T-helper 2 cell treated with Interferon-gamma antibody and Interleukin-4, amounts not matched to agents 5 μg/mL and 100 μg/mL, for 36 hours (primary cell): ENCODE measurements around the gene PTPRF.

Source experiments
- DNase-seq: peaks from one replicate; pipeline ENCODE4 v3.0.0; 2021; ENCODE audit warnings: low spot score
- H3K27ac Mint-ChIP-seq: one replicate; pipeline ENCODE4 v1.8.0; 2021; ENCODE audit warnings: mild to moderate bottlenecking, mixed read lengths
- H3K27me3 Mint-ChIP-seq: one replicate; pipeline ENCODE4 v1.8.0; 2021; ENCODE audit warnings: low read depth, mixed read lengths
- H3K36me3 Mint-ChIP-seq: one replicate; pipeline ENCODE4 v1.8.0; 2021; ENCODE audit warnings: low read depth, mixed read lengths
- H3K4me1 Mint-ChIP-seq: one replicate; pipeline ENCODE4 v1.8.0; 2021; ENCODE audit warnings: low read depth, mixed read lengths
- H3K4me3 Mint-ChIP-seq: one replicate; pipeline ENCODE4 v1.8.0; 2022; ENCODE audit warnings: mild to moderate bottlenecking, moderate library complexity, mixed read lengths
- H3K9me3 Mint-ChIP-seq: one replicate; pipeline ENCODE4 v1.8.0; 2021; ENCODE audit warnings: mixed read lengths

PTPRF gene

DNA sequence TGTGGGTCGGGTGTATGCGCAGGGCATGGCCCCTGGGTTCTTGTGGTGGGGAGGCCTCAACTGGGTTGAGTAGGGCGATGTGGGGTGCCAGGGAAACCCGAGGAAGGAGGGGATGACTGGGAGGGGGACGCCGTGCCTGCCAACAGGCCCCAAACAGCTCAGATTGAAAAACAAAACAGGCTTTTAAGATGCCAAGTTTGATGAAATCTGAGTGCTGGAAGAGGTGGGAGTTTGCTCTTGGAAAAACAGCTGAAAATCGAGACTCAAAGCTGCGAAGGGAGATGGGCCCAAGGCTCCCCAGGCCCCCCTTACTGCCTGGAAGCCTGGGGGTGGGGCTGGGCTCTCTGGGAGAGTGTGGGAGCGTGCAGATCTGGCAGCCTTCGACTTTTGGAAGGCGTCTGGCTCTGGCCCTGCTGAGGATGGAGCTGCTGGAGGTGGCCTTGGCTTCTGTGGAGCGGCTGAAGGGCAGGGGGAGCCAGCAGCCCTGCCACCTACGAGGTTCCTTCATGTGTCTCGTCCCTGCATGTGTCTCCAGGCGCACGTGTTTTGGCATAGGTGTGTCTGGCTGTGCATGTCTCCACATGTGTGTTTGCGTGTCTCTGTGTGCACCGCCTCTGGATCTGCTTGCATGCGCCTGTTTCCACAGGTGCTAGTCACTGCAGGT is 33.3 kb downstream of the PTPRF start:
- Mint-ChIP-seq H3K4me1 (peaks cover 8% of the 10 kb centered on the region), H3K36me3 (no peaks in the 10 kb centered on the region), H3K4me3 (no peak overlapping the region), H3K9me3 (no peaks in the 10 kb centered on the region), H3K27me3 (peaks cover 3% of the 10 kb centered on the region), H3K27ac (no peak overlapping the region)
- no peak for DNase-seq

- Mint-ChIP-seq H3K27ac (no peak overlapping the region), H3K4me3 (peak overlapping the region; percentile 65), H3K27me3 (peaks cover 3% of the 10 kb centered on the region), H3K36me3 (no peaks in the 10 kb centered on the region), H3K4me1 (peaks cover 8% of the 10 kb centered on the region), H3K9me3 (no peaks in the 10 kb centered on the region)
- DNase-seq = no peak
Measured at GRCh38 chr1:43564551-43565348, 34.1 kb downstream of the PTPRF start.

DNA sequence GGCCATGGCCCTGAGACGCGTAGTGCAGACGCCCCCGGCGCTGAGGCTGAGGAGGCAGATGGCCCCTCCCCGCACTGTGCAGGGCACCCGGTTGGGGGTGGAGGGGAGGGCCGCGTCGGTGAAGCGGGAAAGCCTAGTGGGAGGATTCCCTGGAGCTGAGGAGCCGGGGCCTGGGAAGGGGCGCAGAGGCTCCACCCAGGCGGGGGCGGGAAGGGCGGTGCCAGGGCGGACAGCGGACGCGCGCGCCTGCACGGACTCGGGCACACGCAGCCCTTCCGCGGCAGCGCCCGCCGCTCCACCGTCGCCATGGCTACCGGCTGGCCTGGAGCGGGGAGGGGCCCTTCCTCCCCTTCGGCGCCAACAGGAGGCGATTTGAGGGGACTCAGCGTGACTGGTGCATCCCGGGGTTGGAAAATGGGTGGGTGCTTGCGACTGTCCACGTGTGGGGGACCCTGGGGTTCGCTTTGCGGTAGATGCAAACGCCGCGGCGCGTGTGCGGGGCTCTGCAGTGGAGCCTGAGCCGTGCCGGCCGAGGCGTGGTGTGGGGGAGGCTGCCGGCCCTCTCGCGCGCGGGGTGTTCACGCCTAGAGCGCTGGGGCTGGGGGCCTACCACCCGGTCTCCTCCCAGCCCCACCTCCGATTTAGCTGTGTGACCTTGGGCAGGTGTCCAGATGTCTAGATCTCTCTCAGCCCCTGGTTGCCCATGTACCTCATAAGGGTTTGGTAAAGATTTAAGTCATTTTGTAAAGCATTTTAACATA is 35.1 kb downstream of the PTPRF start:
- Mint-ChIP-seq H3K4me3 (peak overlapping the region; percentile 74), H3K36me3 (no peaks in the 10 kb centered on the region), H3K9me3 (no peaks in the 10 kb centered on the region), H3K4me1 (peaks cover 8% of the 10 kb centered on the region), H3K27me3 (peaks cover 3% of the 10 kb centered on the region), H3K27ac (no peak overlapping the region)
- DNase-seq = peak; percentile 67

- no peaks in the 10 kb centered on the region for H3K36me3 Mint-ChIP-seq
- H3K4me1 Mint-ChIP-seq = peaks cover 8% of the 10 kb centered on the region
- H3K27me3 Mint-ChIP-seq = peaks cover 3% of the 10 kb centered on the region
- no peaks in the 10 kb centered on the region for H3K9me3 Mint-ChIP-seq
- no peak overlapping the region for H3K27ac Mint-ChIP-seq
- H3K4me3 Mint-ChIP-seq = peak overlapping the region; percentile 74
- no peak for DNase-seq
Measured at GRCh38 chr1:43566382-43567044, 35.8 kb downstream of the PTPRF start.

DNA sequence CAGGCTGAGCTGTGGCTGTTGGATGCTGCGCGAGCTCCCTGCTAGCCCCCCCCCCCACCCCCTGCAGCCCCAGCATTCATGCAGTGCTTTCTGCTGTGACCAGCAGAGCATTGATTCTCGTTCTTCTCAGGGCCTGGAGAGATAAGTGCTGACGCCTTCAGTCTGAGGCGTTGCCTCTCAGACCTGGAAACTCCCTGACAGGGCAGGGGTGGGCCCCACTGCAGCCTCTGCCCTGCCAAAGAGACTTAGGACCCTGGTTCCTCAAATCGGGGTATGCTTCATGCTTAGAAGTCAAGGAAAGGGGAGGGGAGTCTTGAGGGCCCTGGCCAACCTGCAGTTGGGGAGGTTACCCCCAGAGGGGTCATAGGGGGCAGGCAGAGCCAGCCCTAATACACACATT is 38.5 kb downstream of the PTPRF start:
- peaks cover 3% of the 10 kb centered on the region for H3K27me3 Mint-ChIP-seq
- no peak overlapping the region for H3K4me3 Mint-ChIP-seq
- peaks cover 8% of the 10 kb centered on the region for H3K4me1 Mint-ChIP-seq
- no peaks in the 10 kb centered on the region for H3K9me3 Mint-ChIP-seq
- no peak for DNase-seq
- no peaks in the 10 kb centered on the region for H3K36me3 Mint-ChIP-seq
- no peak overlapping the region for H3K27ac Mint-ChIP-seq

- DNase-seq = no peak
- no peaks in the 10 kb centered on the region for H3K36me3 Mint-ChIP-seq
- H3K4me3 Mint-ChIP-seq = no peak overlapping the region
- no peak overlapping the region for H3K27ac Mint-ChIP-seq
- H3K4me1 Mint-ChIP-seq = peaks cover 4% of the 10 kb centered on the region
- peaks cover 3% of the 10 kb centered on the region for H3K27me3 Mint-ChIP-seq
- H3K9me3 Mint-ChIP-seq = no peaks in the 10 kb centered on the region
Measured at GRCh38 chr1:43570277-43570676, 39.6 kb downstream of the PTPRF start.

- no peaks in the 10 kb centered on the region for H3K9me3 Mint-ChIP-seq
- DNase-seq = no peak
- peaks cover 3% of the 10 kb centered on the region for H3K27me3 Mint-ChIP-seq
- no peak overlapping the region for H3K27ac Mint-ChIP-seq
- no peak overlapping the region for H3K4me3 Mint-ChIP-seq
- H3K36me3 Mint-ChIP-seq = no peaks in the 10 kb centered on the region
- H3K4me1 Mint-ChIP-seq = peaks cover 4% of the 10 kb centered on the region
Measured at GRCh38 chr1:43570715-43571114, 40.0 kb downstream of the PTPRF start.

DNA sequence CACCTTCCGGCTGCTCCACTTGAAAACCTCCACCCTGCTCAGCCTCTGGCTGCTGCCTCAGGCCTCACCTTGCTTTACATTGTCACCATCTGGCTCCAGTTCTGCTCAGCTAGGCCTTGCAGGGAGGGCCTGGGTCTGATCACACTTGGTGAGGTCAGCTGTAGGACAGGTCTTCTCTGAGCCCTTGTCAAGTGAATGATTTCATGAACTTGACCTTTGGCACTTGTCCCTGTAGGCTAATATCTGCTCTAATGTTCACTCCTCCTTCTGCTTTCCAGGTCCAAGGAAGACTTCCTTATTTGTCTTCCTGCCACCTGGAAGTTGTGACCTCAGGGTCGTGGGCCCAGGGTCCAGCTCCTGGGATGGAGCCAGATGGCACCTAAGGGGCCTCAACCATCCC is 41.4 kb downstream of the PTPRF start:
- H3K4me3 Mint-ChIP-seq = no peak overlapping the region
- H3K9me3 Mint-ChIP-seq = no peaks in the 10 kb centered on the region
- H3K36me3 Mint-ChIP-seq = no peaks in the 10 kb centered on the region
- no peaks in the 10 kb centered on the region for H3K4me1 Mint-ChIP-seq
- H3K27ac Mint-ChIP-seq = no peak overlapping the region
- no peaks in the 10 kb centered on the region for H3K27me3 Mint-ChIP-seq
- DNase-seq = no peak

DNA sequence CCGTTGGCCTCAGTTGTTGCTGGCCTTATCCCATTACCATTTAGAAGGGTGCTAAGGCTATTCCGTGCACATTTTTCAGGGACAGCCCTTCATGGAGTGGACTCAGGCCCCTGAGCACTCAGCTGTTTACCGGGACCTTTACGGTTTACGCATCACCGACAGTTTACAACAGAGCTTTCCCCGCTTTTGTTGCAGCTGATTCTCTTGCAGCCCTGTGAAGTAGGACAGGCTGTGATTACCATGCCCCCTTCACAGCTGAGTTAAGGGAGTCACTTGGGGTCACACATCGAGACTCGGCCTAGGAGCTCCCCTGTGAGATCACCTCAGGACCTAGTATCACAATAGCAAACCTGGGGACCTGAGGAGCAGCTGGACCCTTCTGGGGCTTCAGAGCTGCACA is 41.9 kb downstream of the PTPRF start:
- Mint-ChIP-seq H3K4me3 (no peak overlapping the region), H3K4me1 (no peaks in the 10 kb centered on the region), H3K27ac (no peak overlapping the region), H3K36me3 (no peaks in the 10 kb centered on the region), H3K27me3 (no peaks in the 10 kb centered on the region), H3K9me3 (no peaks in the 10 kb centered on the region)
- no peak for DNase-seq

- no peak for DNase-seq
- no peaks in the 10 kb centered on the region for H3K9me3 Mint-ChIP-seq
- no peak overlapping the region for H3K27ac Mint-ChIP-seq
- H3K4me1 Mint-ChIP-seq = no peaks in the 10 kb centered on the region
- no peaks in the 10 kb centered on the region for H3K36me3 Mint-ChIP-seq
- H3K4me3 Mint-ChIP-seq = no peak overlapping the region
- no peaks in the 10 kb centered on the region for H3K27me3 Mint-ChIP-seq
Measured at GRCh38 chr1:43573066-43573800, 42.5 kb downstream of the PTPRF start.

GRCh38 chr1:43576521-43576920 is 45.8 kb downstream of the PTPRF start:
- Mint-ChIP-seq H3K36me3 (no peaks in the 10 kb centered on the region), H3K4me3 (no peak overlapping the region), H3K27ac (no peak overlapping the region), H3K4me1 (no peaks in the 10 kb centered on the region), H3K27me3 (no peaks in the 10 kb centered on the region), H3K9me3 (no peaks in the 10 kb centered on the region)
- no peak for DNase-seq

DNA sequence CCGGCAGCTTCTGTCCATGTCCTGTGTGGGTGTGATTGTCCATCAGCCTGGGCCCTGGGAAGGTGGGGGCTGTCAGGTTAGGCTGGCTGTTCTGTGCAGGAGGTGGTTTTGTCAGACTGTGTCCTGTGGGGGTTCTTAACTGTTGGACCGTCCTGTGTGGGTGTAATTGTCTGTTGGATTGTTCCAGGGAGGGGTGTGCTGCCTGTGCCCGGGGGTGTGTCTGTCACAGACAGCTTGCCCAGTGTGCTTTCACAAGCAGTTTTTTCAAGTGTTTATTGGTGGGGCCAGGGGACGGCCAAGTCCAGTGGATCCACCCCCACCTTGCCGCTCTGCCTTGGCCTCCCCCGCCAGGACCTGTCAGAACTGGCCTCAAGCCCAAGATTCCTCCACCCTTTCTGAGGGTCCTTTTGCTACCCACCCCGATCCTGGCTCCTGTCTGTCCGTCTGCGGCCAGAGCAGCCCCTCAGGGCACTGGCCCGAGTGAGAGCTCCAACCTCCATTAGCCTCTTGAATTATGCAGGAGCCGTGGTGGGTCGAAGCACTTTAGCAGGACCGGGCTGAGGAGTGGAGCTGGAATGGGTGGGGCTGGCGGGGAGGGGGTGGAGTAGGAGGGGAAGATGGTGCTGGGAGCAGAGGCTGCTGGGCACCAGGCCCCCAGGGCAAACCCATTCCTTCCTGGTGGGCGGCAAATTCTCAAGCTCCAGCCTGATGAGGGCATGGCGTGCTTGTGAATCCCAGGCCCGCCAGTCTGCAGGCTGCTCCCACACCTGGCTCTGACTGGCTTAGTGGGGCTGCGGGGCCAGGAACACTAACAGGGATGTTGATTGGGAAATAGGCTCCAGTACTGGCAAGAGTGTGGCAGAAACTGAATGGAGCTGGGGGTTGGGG is 47.2 kb downstream of the PTPRF start:
- Mint-ChIP-seq H3K4me3 (no peak overlapping the region), H3K27ac (no peak overlapping the region), H3K36me3 (no peaks in the 10 kb centered on the region), H3K9me3 (no peaks in the 10 kb centered on the region), H3K4me1 (no peaks in the 10 kb centered on the region), H3K27me3 (no peaks in the 10 kb centered on the region)
- DNase-seq = no peak

DNA sequence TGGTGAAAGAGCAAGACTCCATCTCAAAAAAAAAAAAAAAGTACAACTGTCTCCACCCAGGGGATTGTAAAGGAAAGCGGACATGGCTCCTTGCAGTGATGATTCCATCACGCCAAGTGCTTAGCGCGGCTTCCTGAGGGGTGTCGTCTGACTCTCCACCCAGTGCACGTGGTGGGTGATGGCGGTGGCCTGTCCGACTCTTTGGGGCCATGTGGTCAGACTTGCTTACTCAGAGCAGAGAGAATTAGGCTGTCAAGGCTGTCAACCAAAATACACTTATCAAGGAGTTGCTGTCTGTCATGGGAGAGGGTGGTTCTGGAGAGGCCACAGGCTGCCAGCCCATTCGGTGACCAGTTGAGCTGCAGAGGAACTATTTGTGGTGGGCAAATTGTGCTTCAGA is 49.4 kb downstream of the PTPRF start:
- Mint-ChIP-seq H3K36me3 (no peaks in the 10 kb centered on the region), H3K4me1 (no peaks in the 10 kb centered on the region), H3K9me3 (no peaks in the 10 kb centered on the region), H3K27ac (no peak overlapping the region), H3K4me3 (no peak overlapping the region), H3K27me3 (no peaks in the 10 kb centered on the region)
- no peak for DNase-seq
